Mesendoderm (in vitro differentiated cells): ENCODE measurements around the gene RYR2.

Source experiments
- DNase-seq: peaks from one replicate; pipeline ENCODE4 v3.0.0; 2013
- H2AK5ac ChIP-seq: 2 replicates; pipeline ENCODE4 v1.6.1; 2013; ENCODE audit warnings: low read length, inconsistent platforms
- H2BK120ac ChIP-seq: 2 replicates; pipeline ENCODE4 v1.6.1; 2013; ENCODE audit warnings: low read depth, mild to moderate bottlenecking, low read length, moderate library complexity, mixed read lengths
- H2BK15ac ChIP-seq: replicated peaks from 2 replicates; pipeline ENCODE4 v1.6.1; 2013; ENCODE audit warnings: low read depth, mild to moderate bottlenecking, moderate library complexity
- H2BK5ac ChIP-seq: 2 replicates; pipeline ENCODE4 v1.6.1; 2013; ENCODE audit warnings: low read length, inconsistent platforms
- H3K18ac ChIP-seq: 2 replicates; pipeline ENCODE4 v1.6.1; 2013; ENCODE audit warnings: mild to moderate bottlenecking, low read length, mixed read lengths
- H3K23ac ChIP-seq: one replicate; pipeline ENCODE4 v1.6.1; 2013; ENCODE audit warnings: low read length
- H3K27ac ChIP-seq: 2 replicates; pipeline ENCODE4 v1.5.1; 2013; ENCODE audit warnings: low read depth, mild to moderate bottlenecking, inconsistent platforms, low read length, moderate library complexity
- H3K27me3 ChIP-seq: 2 replicates; pipeline ENCODE4 v1.6.1; 2013; ENCODE audit warnings: low read length, control low read depth, mild to moderate bottlenecking, inconsistent platforms; ENCODE audit not compliant: insufficient read depth, poor library complexity
- H3K36me3 ChIP-seq: 2 replicates; pipeline ENCODE4 v1.6.1; 2013; ENCODE audit warnings: low read length, inconsistent platforms; ENCODE audit not compliant: control insufficient read depth, insufficient read depth
- H3K4ac ChIP-seq: one replicate; pipeline ENCODE4 v1.6.1; 2013; ENCODE audit warnings: low read depth, mild to moderate bottlenecking, low read length, moderate library complexity
- H3K4me1 ChIP-seq: 2 replicates; pipeline ENCODE4 v1.6.1; 2013; ENCODE audit warnings: low read depth, low read length, inconsistent platforms; ENCODE audit not compliant: control insufficient read depth
- H3K4me2 ChIP-seq: 2 replicates; pipeline ENCODE4 v1.6.1; 2013; ENCODE audit warnings: low read length
- H3K4me3 ChIP-seq: 2 replicates; pipeline ENCODE4 v1.5.1; 2013; ENCODE audit warnings: mild to moderate bottlenecking, low read length
- H3K56ac ChIP-seq: one replicate; pipeline ENCODE4 v1.6.1; 2013; ENCODE audit warnings: low read length
- H3K79me1 ChIP-seq: 2 replicates; pipeline ENCODE4 v1.6.1; 2013; ENCODE audit warnings: low read length, inconsistent platforms
- H3K79me2 ChIP-seq: 2 replicates; pipeline ENCODE4 v1.6.1; 2013; ENCODE audit warnings: mild to moderate bottlenecking, low read length; ENCODE audit not compliant: control insufficient read depth, insufficient read depth
- H3K9ac ChIP-seq: 2 replicates; pipeline ENCODE4 v1.6.1; 2013; ENCODE audit warnings: low read length, inconsistent platforms
- H4K5ac ChIP-seq: one replicate; pipeline ENCODE4 v1.6.1; 2013; ENCODE audit warnings: low read length
- H4K8ac ChIP-seq: one replicate; pipeline ENCODE4 v1.6.1; 2013; ENCODE audit warnings: low read depth, mild to moderate bottlenecking, control low read depth, low read length, moderate library complexity
- WGBS: extraction: QIAGEN DNeasy Blood & Tissue Kit; methylation state at CpG from one replicate; pipeline ENCODE4 v1.1.7; 2013; ENCODE audit warnings: low lambda C conversion rate, missing lambda C conversion rate; ENCODE audit not compliant: insufficient coverage; ENCODE audit errors: extremely low coverage; 5-methylcytosine and 5-hydroxymethylcytosine counted together

Gene RYR2

DNA sequence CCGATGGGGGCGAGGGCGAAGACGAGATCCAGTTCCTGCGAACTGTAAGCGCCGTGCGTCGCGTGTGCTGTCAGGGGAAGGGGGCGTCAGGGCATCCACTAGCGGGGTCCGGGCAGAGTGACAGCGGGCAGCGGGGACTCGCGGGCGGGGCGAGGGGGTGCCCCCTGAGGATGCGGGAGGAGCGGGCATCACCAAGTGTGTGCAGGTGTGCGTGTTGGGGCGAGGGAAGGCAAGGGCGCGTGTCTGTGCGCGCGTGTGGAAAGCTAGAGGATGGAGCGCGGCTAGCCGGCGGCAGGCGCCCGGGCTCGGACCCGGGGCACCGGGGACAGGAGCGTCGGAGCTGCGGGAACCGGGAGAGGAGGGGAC is 525 bp downstream of the RYR2 start:
- WGBS: no CpG with 5 or more reads among the region's 41 CpGs
- DNase-seq: no peak
- H3K27me3 ChIP-seq: no peaks in the 10 kb centered on the region

DNA sequence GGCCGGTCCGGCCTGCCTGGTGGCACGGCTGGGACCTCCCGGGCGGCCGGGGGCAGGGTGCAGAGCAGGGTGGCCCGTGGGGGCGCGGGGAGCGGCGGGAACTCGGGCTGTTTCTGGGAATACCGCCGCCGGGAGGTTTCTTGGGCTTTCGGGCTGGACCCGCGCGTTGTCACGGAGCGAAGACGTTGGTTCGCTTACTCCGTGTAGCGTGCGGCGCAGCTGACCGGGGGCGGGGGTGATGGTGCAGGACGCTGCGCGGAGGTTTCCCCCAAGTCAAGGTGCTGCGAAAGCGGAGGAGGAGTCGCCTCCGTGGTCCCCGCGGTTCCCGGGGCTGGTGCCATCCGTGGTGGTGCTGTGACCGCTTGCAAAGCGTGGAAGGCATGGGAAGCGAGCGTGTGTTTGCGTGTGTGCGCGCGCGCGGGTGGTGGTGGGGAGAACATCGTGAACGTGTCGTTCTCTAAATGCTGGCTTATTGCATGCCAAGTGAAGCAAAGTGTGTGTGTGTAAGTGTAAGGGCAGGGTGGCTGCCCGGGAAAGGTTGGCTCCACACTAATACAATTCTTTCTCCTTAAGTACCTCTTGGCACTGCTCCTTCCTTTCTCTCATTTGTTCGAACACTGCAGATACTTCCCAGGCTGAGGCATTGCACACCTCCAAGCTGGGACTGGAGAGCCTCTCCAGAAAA is 1.1 kb downstream of the RYR2 start:
- WGBS: no CpG with 5 or more reads among the region's 55 CpGs
- Histone ChIP-seq H3K36me3 (no peaks in the 10 kb centered on the region), H3K27ac (no peak overlapping the region), H3K56ac (peak overlapping the region; percentile 85), H2BK15ac (no peak overlapping the region), H4K5ac (no peak overlapping the region), H3K23ac (peak overlapping the region; percentile 89), H2AK5ac (no peak overlapping the region), H3K4me2 (peak overlapping the region; percentile 96), H3K4ac (peak overlapping the region; percentile 17), H3K79me1 (peaks cover 3% of the 10 kb centered on the region), H3K9ac (peak overlapping the region; percentile 75), H4K8ac (no peak overlapping the region), H3K27me3 (no peaks in the 10 kb centered on the region), H2BK120ac (no peak overlapping the region), H2BK5ac (no peak overlapping the region), H3K4me3 (peak overlapping the region; percentile 47), H3K18ac (no peak overlapping the region), H3K79me2 (peaks cover 33% of the 10 kb centered on the region), H3K4me1 (peaks cover 18% of the 10 kb centered on the region)
- DNase-seq: no peak

More for the DNA sequence above, 525 bp downstream of the RYR2 start:
- Histone ChIP-seq H4K8ac (no peak overlapping the region), H2BK15ac (no peak overlapping the region), H3K4me2 (peak overlapping the region; percentile 96), H3K4ac (peak overlapping the region; percentile 49), H3K27ac (no peak overlapping the region), H3K4me1 (peaks cover 13% of the 10 kb centered on the region), H3K23ac (no peak overlapping the region), H3K9ac (peak overlapping the region; percentile 75), H2BK5ac (no peak overlapping the region), H4K5ac (no peak overlapping the region), H3K18ac (peak overlapping the region; percentile 86), H3K79me2 (peaks cover 32% of the 10 kb centered on the region), H3K56ac (peak overlapping the region; percentile 85), H3K79me1 (peaks cover 3% of the 10 kb centered on the region), H2BK120ac (no peak overlapping the region), H3K36me3 (no peaks in the 10 kb centered on the region), H2AK5ac (no peak overlapping the region), H3K4me3 (peak overlapping the region; percentile 47)

DNA sequence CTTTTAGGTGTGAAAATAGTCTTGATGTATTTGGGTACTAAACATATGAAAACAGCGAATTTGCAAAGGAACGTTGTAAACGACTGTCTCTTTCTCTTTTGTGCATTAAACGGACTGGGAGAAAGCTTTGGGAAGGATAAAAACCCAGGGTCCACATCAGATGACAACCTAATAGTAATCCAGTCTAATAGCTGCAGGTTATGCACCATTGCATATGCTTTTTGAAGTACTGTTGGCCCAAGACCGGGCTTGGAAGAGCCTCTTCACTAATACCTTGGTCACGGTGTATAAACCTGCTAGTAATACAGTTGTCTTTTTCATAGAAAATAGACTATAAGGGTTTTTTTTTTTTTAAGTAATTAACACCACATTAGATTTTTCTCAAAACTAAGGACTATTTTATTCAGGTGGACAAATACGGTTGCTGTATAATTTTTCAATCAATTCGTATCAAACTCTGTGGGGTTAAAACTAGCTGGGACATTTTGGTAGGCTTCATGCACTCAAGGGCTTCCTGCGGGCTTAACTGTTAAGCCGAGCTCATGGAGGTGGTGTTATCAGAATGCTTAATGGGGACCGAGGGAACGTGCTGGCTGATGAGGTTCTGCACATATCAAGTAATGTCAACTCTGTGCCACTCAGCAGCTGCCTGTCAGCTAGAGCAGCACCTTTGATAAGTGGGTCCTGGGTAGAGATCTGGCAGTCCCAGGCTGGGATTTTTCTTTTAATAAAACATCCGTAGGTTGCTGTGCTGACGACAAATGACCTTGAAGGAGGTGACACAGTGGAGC is 2.1 kb downstream of the RYR2 start:
- H2BK15ac ChIP-seq: no peak overlapping the region
- peak overlapping the region; percentile 96 for H3K4me2 ChIP-seq
- H4K8ac ChIP-seq: no peak overlapping the region
- H3K27me3 ChIP-seq: no peaks in the 10 kb centered on the region
- H3K4me3 ChIP-seq: no peak overlapping the region
- H3K4me1 ChIP-seq: peaks cover 18% of the 10 kb centered on the region
- H3K79me2 ChIP-seq: peaks cover 43% of the 10 kb centered on the region
- H3K27ac ChIP-seq: no peak overlapping the region
- peak; percentile 74 for DNase-seq
- H4K5ac ChIP-seq: no peak overlapping the region
- no peak overlapping the region for H2BK120ac ChIP-seq
- peaks cover 6% of the 10 kb centered on the region for H3K79me1 ChIP-seq
- no peak overlapping the region for H3K23ac ChIP-seq
- H3K36me3 ChIP-seq: no peaks in the 10 kb centered on the region
- WGBS: no CpG with 5 or more reads among the region's 14 CpGs
- H3K56ac ChIP-seq: no peak overlapping the region
- peak overlapping the region; percentile 75 for H3K9ac ChIP-seq
- H2BK5ac ChIP-seq: no peak overlapping the region
- H3K18ac ChIP-seq: no peak overlapping the region
- no peak overlapping the region for H2AK5ac ChIP-seq
- no peak overlapping the region for H3K4ac ChIP-seq

DNA sequence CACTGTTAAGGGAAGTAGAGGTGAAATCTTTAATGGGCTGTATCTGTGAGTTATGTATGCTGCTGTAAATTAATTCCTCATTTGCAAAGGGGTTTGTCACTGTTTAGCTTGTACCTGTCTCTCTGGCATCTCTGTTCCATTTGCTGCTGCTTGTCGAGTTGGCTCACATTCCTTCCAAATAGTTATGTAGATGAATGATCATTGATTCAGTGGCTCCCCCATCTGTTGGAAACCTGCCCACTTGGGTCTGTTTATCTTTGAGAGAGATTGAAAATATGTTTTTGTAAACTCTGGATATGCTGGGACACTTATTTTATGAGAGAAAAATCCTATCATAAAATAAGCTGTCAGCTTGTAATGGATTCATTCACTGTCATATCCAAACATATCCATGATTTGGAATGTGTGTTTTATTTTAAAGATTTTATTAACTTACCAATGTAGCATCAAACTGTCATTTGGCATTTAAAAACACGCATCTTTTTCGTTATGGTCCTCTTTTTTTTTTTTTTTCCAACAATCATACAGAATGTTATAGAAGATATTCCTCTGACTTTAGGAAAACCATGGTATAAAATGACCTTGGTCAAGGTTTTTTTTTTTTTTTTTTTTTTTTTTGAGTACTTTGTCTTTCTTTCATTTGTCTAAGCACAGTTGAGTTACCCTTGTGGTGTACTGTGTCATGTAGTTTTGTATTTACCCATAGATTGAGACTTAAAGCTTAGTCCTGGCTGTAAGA is 3.5 kb downstream of the RYR2 start:
- no peak overlapping the region for H3K4me3 ChIP-seq
- H3K23ac ChIP-seq: no peak overlapping the region
- H3K36me3 ChIP-seq: no peaks in the 10 kb centered on the region
- no peak overlapping the region for H3K18ac ChIP-seq
- no peak overlapping the region for H2BK5ac ChIP-seq
- H3K27me3 ChIP-seq: no peaks in the 10 kb centered on the region
- no peak overlapping the region for H3K4me2 ChIP-seq
- DNase-seq: peak; percentile 78
- no peak overlapping the region for H3K4ac ChIP-seq
- peaks cover 6% of the 10 kb centered on the region for H3K79me1 ChIP-seq
- peaks cover 54% of the 10 kb centered on the region for H3K79me2 ChIP-seq
- peaks cover 23% of the 10 kb centered on the region for H3K4me1 ChIP-seq
- WGBS: no CpG with 5 or more reads among the region's 3 CpGs
- H2AK5ac ChIP-seq: no peak overlapping the region
- no peak overlapping the region for H3K27ac ChIP-seq
- no peak overlapping the region for H3K9ac ChIP-seq
- H2BK15ac ChIP-seq: no peak overlapping the region
- H4K8ac ChIP-seq: no peak overlapping the region
- H3K56ac ChIP-seq: no peak overlapping the region
- H2BK120ac ChIP-seq: no peak overlapping the region
- H4K5ac ChIP-seq: no peak overlapping the region

DNA sequence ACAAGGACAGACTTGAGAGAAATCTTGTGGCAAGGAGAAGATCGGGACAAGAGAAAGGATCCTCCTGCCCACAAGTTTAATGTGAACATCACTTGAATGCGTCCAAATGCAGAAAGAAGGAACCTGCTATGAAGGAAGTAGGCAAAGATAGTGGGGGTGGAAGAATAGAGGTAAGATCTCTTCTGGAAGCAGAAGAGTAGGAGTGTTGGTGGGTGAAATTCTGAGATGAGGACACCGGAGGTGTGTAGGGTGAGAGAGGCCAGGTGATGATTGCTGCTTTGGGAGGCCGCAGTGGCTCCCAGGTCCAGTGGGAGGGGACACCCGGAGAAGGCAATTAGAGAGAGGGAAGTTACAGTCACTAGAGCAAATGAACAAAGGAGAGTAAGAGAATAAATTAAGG is 6.8 kb downstream of the RYR2 start:
- Histone ChIP-seq H2BK5ac (no peak overlapping the region), H2BK120ac (no peak overlapping the region), H3K4me3 (no peak overlapping the region), H3K4me1 (peaks cover 24% of the 10 kb centered on the region), H3K79me1 (peaks cover 3% of the 10 kb centered on the region), H4K5ac (no peak overlapping the region), H3K36me3 (no peaks in the 10 kb centered on the region), H4K8ac (no peak overlapping the region), H3K4ac (no peak overlapping the region), H3K27ac (no peak overlapping the region), H2AK5ac (no peak overlapping the region), H3K27me3 (no peaks in the 10 kb centered on the region), H3K56ac (peak overlapping the region; percentile 19), H3K18ac (no peak overlapping the region), H3K4me2 (no peak overlapping the region), H3K9ac (no peak overlapping the region), H3K23ac (no peak overlapping the region), H3K79me2 (peaks cover 57% of the 10 kb centered on the region), H2BK15ac (no peak overlapping the region)
- whole genome bisulfite sequencing: no CpG with 5 or more reads among the region's 5 CpGs
- DNase-seq: no peak
